Measurements from ENCODE around the gene GPR176.

- TF ChIP-seq CTCF (IDR thresholded peaks at IDR 0.05), result no peak
- TF ChIP-seq POLR2A (IDR thresholded peaks at IDR 0.05; ENCODE audit: low read depth), result no peak
Measured at GRCh38 chr15:39777496-39777895, 142.6 kb downstream of the GPR176 start.
